Dedifferentiated amniotic fluid mesenchymal stem cell (primary cell): ENCODE data around the gene TMC8.
"Not testable (repeated sequence)": the region's sequence is repeated elsewhere in the genome, so short reads cannot be mapped to it uniquely, and the experiment has no call there.

Experiments used
- DNase-seq: peaks from one replicate; pipeline ENCODE4 v3.0.0-alpha.2; 2016; ENCODE audit errors: extremely low spot score

Gene TMC8, protein sequence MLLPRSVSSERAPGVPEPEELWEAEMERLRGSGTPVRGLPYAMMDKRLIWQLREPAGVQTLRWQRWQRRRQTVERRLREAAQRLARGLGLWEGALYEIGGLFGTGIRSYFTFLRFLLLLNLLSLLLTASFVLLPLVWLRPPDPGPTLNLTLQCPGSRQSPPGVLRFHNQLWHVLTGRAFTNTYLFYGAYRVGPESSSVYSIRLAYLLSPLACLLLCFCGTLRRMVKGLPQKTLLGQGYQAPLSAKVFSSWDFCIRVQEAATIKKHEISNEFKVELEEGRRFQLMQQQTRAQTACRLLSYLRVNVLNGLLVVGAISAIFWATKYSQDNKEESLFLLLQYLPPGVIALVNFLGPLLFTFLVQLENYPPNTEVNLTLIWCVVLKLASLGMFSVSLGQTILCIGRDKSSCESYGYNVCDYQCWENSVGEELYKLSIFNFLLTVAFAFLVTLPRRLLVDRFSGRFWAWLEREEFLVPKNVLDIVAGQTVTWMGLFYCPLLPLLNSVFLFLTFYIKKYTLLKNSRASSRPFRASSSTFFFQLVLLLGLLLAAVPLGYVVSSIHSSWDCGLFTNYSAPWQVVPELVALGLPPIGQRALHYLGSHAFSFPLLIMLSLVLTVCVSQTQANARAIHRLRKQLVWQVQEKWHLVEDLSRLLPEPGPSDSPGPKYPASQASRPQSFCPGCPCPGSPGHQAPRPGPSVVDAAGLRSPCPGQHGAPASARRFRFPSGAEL

DNA sequence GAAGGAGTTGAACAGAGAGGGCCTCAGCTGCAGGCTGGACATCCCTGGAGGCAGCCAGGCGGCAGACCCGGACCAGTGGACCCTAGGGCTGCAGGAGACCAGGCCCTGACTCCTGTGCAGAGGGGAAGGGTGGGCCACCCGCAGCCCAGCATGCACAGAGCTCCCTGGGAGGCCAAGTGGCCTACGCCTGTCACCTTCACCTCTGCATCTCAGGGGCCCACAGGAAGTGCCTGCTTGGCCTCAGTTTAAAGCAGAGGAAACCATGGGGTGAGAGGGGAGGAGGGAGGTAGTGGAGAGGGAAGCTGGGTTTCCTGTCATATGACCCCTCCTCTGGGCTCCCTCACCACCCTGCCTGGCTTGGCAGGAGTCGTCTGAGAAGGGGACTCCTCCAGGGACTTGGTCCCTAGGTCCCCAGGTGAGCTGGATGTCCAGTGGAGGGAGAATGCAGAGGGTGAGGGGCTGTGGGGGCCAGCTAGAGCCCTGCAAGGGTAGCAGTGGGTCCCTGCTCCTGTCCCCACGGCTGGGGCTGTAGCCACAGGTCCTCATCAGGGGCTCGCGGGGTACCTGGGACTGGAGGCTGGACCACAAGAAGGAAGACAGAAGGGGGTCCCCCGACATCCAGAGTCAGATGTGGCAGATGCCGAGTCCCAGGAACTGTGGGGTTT, at the start of gene TMC8:
Gene TMC8 (plus strand): TSS at position 335 of the 665 bp plus-strand sequence. CDS start 818 bp downstream, outside the sequence.
- DNase-seq, result no peak

DNA sequence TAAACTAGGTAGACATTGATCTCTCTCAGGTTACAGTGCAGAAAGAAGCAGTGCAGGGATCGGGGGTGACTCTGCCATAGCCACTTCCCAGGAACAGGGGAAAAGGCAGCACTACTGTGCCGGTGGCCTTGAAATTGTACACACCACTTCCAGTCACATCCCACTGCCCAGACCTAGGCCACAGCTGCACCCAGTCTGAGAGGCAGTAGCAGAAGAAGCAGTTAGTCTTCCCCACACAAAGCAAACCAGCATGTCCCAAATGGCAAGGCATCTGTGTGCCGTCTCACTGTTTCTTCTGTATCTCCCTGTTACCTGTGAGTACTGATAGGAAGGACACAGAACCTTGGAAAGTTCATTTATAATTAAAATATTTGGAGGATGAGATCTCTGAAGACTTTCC, 49.0 kb upstream of the TMC8 start:
- no peak for DNase-seq

DNA sequence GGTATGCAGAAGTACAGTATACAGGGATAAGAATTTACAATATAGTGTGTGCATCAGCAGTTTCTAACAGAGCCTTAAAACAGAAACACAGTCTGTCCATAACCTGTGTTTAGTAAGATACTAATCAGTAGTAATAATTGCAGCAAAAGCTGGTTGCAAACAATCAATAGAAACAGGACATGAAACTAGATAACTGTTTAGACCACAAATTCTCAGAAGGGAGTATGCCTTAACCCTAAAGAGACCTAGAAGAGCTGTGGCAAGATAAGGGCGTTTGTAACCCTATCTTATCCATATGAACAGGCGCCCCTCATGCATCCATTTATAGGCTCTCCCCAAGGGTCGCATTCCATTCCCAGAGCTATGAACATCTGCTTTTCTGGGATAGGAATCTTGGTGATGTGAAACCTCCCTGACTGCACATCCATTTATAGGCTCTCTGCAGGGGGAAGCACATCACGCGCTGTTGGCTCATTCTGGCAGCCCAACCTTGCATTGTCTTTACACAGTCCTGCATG, 48.2 kb upstream of the TMC8 start:
- DNase-seq, result not testable (repeated sequence)

DNA sequence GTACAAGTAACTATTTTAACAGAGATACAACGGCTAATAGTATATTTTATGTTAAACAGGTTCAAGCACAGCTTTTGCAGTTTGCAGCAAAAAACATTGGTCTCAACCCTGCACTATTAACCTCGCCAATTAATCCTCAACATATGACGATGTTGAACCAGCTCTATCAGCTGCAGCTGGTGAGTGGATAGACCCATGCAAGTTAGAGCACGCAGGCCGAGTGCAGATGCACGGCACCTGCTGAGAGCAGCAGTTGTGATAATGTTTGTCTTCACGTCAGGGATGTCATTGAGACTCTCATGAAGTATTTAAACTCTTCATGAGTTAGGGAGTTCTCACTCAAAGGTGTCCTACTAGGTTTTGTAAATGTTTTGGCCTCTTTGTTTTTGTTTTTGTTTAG, 47.6 kb upstream of the TMC8 start:
- DNase-seq, result no peak

DNA sequence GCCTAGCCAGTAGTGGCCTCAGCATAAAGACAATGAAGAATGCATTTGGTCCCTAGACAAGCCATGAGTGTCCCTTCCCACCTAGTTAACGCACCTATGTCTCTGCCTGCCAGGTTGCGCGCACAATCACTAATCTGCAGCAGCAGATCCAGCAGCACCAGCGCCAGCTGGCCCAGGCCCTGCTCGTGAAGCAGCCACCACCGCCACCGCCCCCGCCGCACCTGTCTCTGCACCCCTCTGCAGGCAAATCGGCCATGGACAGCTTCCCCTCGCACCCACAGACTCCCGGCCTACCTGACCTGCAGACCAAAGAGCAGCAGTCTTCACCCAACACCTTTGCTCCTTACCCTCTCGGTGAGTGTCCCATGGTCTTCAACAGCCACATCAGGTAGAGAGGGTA, 43.8 kb upstream of the TMC8 start:
- DNase-seq, result no peak

DNA sequence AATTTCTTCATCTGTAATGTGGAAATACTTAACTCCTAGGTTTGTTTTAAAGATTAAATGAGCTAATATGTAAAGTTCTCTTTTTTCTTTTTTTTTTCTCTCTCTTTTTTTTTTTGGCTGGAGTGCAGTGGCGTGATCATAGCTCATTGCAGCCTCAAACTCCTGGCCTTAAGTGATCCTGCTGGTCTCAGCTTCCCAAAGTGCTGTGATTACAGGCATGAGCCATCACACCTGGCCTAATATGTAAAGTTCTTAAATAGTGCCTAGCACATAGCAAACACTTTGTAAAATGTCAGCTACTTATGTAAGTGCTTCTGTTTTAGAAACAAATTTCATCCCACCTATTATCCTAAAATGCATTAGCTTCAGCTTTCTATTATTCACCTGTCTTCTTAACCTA, 42.0 kb upstream of the TMC8 start:
- DNase-seq, result no peak

DNA sequence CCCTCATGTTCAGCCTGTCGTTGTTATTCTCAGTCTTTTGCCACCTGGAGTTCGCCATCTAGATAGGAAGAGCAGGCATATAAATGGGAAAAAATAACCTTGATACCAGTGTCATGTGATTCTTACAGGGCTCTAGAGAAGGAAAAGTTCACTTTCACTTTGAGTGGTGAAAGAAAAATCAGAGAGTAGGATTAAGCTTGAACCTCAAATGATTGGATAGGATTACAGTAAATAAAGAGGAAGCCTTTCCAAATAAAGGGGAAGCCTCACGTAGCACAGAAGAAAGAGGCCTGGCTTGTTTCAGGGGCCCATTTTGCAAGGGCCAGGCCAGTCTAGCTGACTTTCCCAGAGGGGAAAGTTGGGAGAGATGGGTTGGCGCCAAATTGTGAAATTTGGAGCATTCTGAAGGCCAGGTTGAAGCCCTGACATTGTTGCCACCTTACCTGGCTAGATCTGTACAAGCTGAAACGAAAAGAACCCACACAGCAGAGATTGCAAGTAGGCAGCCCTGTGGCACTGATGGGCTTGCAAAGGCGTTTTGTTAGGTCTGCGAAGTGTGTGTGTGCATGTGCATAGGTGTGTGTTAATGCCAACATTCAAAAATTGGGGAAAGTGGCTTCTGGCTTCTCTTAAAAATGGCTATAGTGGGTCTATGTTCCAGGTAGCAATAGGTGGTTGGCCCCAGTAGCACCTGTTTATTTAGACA, 40.8 kb upstream of the TMC8 start:
- no peak for DNase-seq

DNA sequence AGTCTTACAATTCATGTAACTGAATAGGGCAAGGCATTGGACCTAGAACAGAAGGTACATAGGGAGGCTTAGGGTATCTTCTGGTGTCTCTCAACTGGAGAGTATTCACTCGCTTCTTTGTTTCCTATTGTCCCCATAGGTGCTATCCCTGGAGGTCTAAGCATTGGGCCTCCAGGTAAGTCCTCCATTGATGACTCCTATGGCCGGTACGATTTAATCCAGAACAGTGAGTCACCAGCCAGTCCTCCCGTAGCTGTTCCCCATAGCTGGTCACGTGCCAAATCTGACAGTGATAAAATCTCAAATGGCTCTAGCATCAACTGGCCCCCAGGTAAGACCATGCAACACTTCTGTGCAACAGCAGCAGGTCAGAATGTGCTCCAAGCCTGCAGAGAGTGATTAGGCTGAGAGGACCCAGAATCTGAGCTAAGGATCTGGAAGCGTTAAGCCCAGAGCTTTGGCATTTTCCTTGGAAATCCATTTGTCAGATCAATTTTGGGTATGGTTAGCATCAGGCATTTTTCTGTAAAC, 37.7 kb upstream of the TMC8 start:
- DNase-seq, result no peak

DNA sequence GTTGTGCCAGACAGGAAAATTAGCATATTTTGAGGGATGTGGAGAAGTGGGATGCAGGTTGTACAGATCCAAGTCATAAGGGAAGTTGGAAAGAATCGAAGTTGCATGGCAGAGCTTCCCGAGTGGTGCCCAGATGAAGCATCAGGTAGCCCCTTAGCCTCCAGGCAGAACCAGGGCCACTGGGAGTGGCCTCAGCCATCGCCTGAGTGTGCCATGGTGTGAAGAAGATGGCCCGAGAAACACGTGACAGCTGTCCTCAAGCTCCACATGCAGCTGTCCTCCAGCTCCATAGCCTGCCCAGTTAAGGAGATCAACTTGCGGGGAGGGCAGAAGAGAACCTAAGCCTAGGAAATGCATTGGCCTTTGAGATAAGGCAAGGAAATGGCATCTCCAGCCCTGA, 35.5 kb upstream of the TMC8 start:
- DNase-seq, result no peak

DNA sequence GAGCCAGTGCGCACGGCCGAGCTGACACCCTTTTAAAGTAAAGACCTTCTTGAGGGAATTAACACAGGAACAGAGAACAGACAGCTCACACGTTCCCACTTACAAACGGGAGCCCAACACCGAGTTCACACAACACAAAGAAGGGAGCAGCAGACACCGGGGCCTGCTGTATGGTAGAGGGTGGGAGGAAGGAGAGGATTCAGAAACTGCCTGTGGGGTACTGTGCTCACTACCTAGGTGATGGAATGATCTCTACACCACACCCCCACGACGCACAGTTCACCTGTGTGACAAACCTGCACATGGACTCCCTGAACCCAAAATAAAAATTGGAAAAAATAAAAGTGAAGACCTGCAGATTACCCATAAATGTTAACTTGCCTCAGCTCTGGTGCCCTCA, 34.5 kb upstream of the TMC8 start:
- DNase-seq, result no peak

DNA sequence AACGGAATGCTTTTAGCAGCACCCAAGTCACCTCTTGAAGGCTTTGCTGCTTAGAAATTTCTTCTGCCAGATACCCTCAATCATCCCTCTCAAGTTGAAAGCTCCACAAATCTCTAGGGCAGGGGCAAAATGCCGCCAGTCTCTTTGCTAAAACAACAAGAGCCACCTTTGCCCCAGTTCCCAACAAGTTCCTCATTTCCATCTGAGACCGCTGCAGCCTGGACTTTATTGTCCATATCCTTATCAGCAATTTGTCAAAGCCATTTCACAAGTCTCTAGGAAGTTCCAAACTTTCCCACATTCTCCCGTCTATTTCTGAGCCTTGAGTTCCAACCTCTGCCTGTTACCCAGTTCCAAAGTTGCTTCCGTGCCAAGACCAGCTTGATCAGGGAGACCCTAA, 29.5 kb upstream of the TMC8 start:
- DNase-seq, result no peak

DNA sequence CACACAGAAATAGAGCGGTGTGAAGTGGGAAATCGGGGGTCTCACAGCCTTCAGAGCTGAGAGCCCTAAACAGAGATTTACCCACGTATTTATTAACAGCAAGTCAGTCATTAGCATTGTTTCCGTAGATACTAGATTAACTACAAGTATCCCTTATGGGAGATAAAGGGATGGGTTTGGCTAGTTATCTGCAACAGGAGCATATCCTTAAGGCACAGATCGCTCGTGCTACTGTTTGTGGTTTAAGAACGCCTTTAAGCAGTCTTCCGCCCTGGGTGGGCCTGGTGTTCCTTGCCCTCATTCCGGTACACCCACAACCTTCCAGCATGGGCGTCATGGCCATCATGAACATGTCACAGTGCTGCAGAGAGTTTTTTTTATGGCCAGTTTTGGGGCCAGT, 29.0 kb upstream of the TMC8 start:
- no peak for DNase-seq

DNA sequence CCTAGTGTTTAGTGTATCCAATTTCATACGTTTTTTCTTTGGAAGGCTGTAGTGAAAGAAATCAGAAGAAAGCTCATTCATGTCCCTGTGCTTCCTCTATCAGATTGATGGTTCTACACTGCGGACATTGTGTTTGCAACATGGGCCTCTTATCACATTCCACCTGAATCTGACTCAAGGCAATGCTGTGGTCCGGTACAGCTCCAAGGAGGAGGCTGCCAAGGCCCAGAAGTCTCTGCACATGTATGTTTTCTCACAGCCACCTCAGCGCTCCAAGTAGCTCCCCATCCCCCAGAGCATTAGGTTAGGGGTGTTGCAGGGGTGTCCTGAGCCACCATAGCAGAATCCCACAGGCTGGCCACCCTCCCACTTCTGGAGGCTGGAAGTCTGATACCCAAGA, 27.3 kb upstream of the TMC8 start:
- no peak for DNase-seq

DNA sequence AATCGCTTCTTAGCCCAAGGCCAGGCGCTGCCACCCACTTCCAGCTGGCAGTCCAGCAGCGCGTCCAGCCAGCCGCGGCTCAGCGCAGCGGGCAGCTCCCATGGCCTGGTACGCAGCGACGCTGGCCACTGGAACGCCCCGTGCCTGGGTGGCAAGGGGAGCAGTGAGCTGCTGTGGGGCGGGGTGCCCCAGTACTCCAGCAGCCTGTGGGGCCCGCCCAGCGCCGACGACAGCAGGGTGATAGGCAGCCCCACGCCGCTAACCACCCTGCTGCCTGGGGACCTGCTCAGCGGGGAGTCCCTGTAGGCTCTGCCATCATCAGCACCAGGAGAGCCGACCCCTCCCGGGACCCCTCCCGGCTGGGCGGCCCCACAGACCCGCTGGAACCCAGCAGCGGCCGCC, 26.0 kb upstream of the TMC8 start:
- no peak for DNase-seq

DNA sequence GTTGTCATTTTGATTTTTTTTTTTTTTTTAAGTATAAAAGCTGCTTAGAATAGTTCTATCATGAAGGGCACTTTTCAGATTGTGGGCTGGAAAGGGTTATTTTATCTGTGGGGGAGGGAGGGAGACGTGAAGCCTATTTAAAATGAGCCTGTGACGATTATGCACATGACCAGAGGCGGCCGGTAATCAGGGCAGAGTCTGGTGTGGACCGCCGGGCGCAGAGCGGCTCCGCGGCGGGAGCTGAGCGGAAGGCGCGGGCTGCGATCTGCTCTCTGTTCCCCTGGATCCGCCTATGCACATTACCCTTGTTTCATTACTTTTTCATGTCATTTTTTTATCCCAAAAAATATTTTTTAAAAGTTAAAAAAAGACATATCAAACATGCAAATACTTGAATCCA, 25.5 kb upstream of the TMC8 start:
- DNase-seq, result no peak

DNA sequence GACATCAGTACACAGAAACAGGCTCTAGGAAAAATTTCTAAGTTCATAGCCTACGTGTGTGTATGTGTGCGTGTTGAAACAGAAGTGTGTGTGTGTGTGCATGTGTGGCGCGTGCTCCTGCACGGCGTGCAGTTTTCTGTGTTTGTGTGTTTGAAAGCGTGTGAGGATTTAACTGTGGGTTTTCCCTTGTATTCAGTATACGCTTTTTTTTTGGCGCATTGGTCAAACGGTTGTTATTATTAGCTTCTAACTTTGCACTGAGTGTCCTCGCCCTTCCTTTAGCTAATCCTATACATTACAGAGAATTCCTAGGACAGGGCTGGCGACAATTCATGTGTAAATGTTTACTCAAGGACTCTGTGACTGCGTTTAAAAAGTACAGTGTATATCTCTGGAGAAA, 25.0 kb upstream of the TMC8 start:
- no peak for DNase-seq

DNA sequence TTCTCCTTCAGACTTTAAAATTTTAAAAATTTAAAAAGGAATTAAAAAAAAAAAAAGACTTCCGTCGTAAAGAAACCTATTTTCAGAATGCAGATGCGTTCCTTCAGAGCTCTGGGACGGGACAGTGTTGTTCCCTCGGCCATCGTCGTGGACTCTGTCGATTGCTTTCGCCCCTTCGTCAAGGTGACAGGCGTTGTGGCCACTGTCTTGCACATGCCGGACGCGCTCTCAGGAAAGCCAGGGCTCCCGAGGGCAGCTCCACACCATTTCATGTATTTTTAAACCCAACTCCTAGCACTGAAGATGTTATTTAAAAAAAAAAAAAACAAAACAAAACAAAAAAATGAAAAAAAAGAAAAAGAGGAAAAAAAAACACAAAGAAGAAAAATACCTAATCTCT, 24.4 kb upstream of the TMC8 start:
- no peak for DNase-seq

DNA sequence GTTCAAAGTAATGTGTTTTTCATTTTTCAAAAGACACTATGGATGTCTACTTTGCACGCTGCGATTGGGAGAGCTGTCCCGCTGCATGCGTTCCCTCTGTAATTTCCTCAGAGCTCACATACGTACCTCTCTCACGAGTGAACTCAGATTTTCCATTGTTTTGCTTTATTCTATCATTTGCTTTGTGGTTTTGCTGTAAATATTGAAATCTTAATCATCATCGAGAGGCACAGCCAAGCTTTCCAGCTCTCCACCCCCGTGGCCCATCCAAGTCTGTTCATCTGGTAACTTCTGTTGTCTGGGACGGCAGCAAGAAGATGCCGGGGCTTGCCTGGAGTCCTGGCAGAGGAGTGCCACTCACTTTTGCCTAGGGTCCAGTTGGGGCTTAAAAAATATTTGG, 23.1 kb upstream of the TMC8 start:
- DNase-seq, result no peak

DNA sequence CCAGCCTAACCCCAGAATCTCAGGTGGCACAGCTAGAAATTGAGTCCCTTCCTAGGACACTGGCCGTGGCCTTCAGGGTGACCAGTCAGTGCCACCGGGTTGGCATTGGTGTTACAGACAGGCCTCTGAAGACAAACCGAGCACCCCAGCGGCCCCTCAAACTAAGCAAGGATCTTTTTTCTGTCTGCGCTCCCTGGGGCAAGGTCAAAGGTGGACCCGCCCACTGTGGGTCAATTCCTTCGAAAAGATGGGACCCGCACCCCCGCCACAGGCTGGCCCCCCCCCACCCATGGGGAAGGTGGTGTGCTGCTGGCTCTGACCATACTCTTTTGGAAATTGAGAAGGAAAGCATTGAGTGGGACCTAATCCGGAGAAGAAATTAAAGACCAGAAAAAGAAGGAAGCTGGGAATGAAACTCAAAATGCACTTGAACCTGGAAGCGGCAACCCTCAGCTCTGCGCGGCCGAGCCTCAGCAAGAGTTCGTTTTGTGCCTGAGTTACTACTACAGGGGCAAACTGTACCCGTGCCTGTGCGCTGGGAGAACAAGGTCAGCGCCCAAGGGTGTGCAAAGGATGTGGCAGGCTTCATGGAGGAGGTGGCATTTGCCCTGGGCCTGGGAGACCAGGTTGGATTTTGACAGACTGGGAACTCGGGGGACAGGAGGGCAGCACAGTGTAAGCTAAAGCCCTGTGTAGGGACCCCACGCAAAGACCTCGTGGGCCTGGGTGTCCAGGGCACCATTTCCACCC, 22.4 kb upstream of the TMC8 start:
- no peak for DNase-seq

DNA sequence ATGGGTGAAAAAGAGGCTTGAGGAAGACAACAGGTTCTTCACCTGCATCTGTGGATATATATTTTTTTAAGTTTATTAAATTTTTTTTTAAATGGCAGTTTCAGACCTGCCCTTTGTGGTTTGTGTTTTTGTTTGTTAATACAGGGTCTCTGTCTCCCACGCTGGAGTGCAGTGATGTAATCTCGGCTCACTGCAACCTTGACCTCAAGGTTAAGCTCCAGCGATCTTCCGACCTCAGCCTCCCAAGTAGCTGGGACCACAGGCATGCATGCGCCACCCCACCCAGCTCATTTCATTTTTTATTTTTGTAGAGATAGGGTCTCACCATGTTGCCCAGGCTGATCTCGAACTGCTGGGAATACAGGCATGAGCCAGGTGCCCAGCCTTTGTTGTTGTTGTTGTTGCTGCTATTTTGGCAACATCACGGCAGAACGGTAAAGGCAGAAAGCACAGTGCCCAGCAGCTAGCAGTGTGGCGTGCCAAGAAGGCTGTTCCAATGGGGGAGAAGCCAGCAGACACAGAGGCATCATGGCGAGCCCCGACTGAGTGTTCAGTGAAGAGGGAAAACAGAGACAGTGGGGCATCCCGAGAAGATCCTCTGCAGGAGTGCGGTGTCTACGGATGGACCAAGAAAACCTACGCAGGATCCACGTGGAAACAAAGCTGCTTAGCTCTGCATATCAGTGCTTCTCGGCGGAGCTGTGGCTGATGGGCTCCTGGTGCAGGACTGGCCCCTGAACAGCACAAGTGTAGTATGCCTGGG, 21.7 kb upstream of the TMC8 start:
- no peak for DNase-seq

DNA sequence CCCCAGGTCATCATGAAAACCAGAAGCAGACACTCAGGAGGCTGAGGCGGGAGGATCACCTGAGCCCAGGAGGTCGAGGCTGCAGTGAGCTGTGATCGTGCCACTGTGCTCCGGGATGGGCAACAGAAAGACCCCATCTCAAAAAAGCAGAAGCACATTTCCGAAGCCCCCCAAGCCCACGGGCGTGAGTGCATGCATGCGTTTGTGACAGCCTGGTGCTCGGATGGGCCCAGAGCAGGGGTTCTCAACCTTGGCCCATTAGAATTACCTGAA, 21.1 kb upstream of the TMC8 start:
- no peak for DNase-seq
